HCT116 (cell line): ENCODE results near the gene HHLA2. TPM values are rescaled to one million over a fixed set of nuclear protein-coding genes. Genes with fewer than 3 reads are reported as not detected.

ENCODE experiments used
- ATAC-seq: fragments of 200-7000 bp; cut with Tn5 transposase; 2 replicates; pipeline ENCODE4 v1.9.1; 2020; ENCODE audit warnings: mild to moderate bottlenecking, moderate library complexity
- BruUV-seq: library from RNA; stranded (reverse); fragments of 400-500 nt; replicated peaks from 2 replicates; lab custom pipeline; 2021; lab: Mats Ljungman, UMichigan
- CTCF ChIA-PET: fragments of 300-600 bp; sonication (Branson Sonifier 250); formaldehyde crosslinking; loops from one replicate; lab custom pipeline; 2021; ENCODE audit warnings: antibody characterized with exemption; lab: Charles Lee
- POLR2A ChIA-PET: fragments of 300-600, 350-600 bp; sonication (Branson Sonifier 250); formaldehyde crosslinking; loops from one replicate; lab custom pipeline; 2021; ENCODE audit warnings: antibody characterized with exemption; lab: Charles Lee
- RAD21 ChIA-PET, 2 experiments: fragments of 300-600 bp; sonication (Branson Sonifier 250); formaldehyde crosslinking; loops; one replicate each; lab custom pipeline; 2023; ENCODE audit warnings: low total read pairs in 2 of 2; ENCODE audit not compliant: uncharacterized antibody in 2 of 2, unreplicated experiment in 2 of 2, low non-redundant PET in 1 of 2; lab: Charles Lee
- DNase-seq: peaks from one replicate; pipeline ENCODE4 v3.0.0-alpha.2; 2010; ENCODE audit warnings: low read depth, low spot score
- H2AFZ ChIP-seq: fragments of 200-600 bp; shearing (Covaris generic), sonication (generic); 2 replicates; pipeline ENCODE4 v1.6.1; 2017; ENCODE audit warnings: low read depth, mixed run types, mixed read lengths, antibody characterized with exemption, low read length; ENCODE audit not compliant: poor library complexity, severe bottlenecking
- H3K27ac ChIP-seq: 2 replicates; pipeline ENCODE4 v1.5.1; 2012; ENCODE audit warnings: low read depth, low read length
- H3K27me3 ChIP-seq: fragments of 200-600 bp; sonication (generic); 2 replicates; pipeline ENCODE4 v1.6.1; 2016; ENCODE audit warnings: mixed run types, low read length, mixed read lengths; ENCODE audit not compliant: insufficient read depth
- H3K36me3 ChIP-seq, 2 experiments: fragments of 200-500 bp in 1 of 2; fragments of 200-600 bp in 1 of 2; sonication (Bioruptor generic) in 1 of 2; sonication (generic) in 1 of 2; 2 replicates each; pipeline versions ENCODE4 v1.5.1 to v1.6.1; 2014 to 2016; ENCODE audit warnings: low read length in 2 of 2, inconsistent platforms in 1 of 2, mixed read lengths in 1 of 2, mixed run types in 1 of 2; ENCODE audit not compliant: insufficient read depth in 2 of 2, control insufficient read depth in 1 of 2
- H3K4me1 ChIP-seq, 2 experiments: fragments of 200-600 bp in 1 of 2; sonication (generic) in 1 of 2; 2 replicates each; pipeline versions ENCODE4 v1.5.1 to v1.6.1; 2012 to 2017; ENCODE audit warnings: low read length in 2 of 2, inconsistent platforms in 1 of 2, mild to moderate bottlenecking in 1 of 2, mixed read lengths in 1 of 2, mixed run types in 1 of 2, moderate library complexity in 1 of 2; ENCODE audit not compliant: insufficient read depth in 2 of 2, control insufficient read depth in 1 of 2
- H3K4me2 ChIP-seq: fragments of 200-600 bp; sonication (generic); 2 replicates; pipeline ENCODE4 v1.6.1; 2017; ENCODE audit warnings: mixed run types, low read length, mixed read lengths
- H3K4me3 ChIP-seq, 2 experiments: fragments of 200-600 bp in 1 of 2; sonication (generic) in 1 of 2; replicated peaks in 1 of 2; 2 replicates each; pipeline ENCODE4 v1.5.1; 2011 to 2016; ENCODE audit warnings: low read length in 2 of 2, control low read depth in 1 of 2, low read depth in 1 of 2, mild to moderate bottlenecking in 1 of 2, mixed read lengths in 1 of 2, mixed run types in 1 of 2
- H3K79me2 ChIP-seq: fragments of 200-600 bp; sonication (generic); 2 replicates; pipeline ENCODE4 v1.6.1; 2017; ENCODE audit warnings: mild to moderate bottlenecking, mixed run types, low read length, moderate library complexity, mixed read lengths; ENCODE audit not compliant: insufficient read depth
- H3K9ac ChIP-seq: fragments of 200-600 bp; sonication (generic); 2 replicates; pipeline ENCODE4 v1.6.1; 2016; ENCODE audit warnings: low read length, mixed read lengths
- H3K9me2 ChIP-seq: fragments of 200-600 bp; sonication (generic), shearing (Covaris generic); 2 replicates; pipeline ENCODE4 v1.6.1; 2017; ENCODE audit warnings: mixed run types, mild to moderate bottlenecking, moderate library complexity; ENCODE audit not compliant: insufficient read depth
- H3K9me3 ChIP-seq, 2 experiments: fragments of 200-500 bp in 1 of 2; fragments of 200-600 bp in 1 of 2; sonication (Bioruptor generic) in 1 of 2; sonication (generic) in 1 of 2; 2 replicates each; pipeline ENCODE4 v1.6.1; 2014 to 2017; ENCODE audit warnings: low read length in 2 of 2, mixed read lengths in 2 of 2, inconsistent platforms in 1 of 2, low read depth in 1 of 2, mild to moderate bottlenecking in 1 of 2, mixed run types in 1 of 2, moderate library complexity in 1 of 2; ENCODE audit not compliant: control insufficient read depth in 1 of 2, insufficient read depth in 1 of 2
- H4K20me1 ChIP-seq: fragments of 200-600 bp; sonication (generic), shearing (Covaris generic); 2 replicates; pipeline ENCODE4 v1.6.1; 2017; ENCODE audit warnings: mixed run types, mild to moderate bottlenecking, moderate library complexity; ENCODE audit not compliant: insufficient read depth
- CBX3 ChIP-seq: IDR thresholded peaks from 2 replicates; pipeline ENCODE4 v1.6.1; 2012; ENCODE audit warnings: low read depth
- CEBPB ChIP-seq: IDR thresholded peaks from 2 replicates; pipeline ENCODE4 v1.6.1; 2012; ENCODE audit warnings: low read depth
- CTCF ChIP-seq, 3 experiments: fragments of 200-600 bp in 1 of 3; sonication (generic) in 1 of 3; IDR thresholded peaks in 2 of 3; conservative IDR thresholded peaks in 1 of 3; 2 replicates each; pipeline ENCODE4 v1.5.1; 2012 to 2017; ENCODE audit warnings: low read depth in 2 of 3, low read length in 2 of 3, antibody characterized with exemption in 1 of 3, borderline replicate concordance in 1 of 3, control low read depth in 1 of 3, mild to moderate bottlenecking in 1 of 3, mixed read lengths in 1 of 3, mixed run types in 1 of 3, moderate library complexity in 1 of 3; ENCODE audit not compliant: insufficient read depth in 1 of 3
- ELF1 ChIP-seq: IDR thresholded peaks from 2 replicates; pipeline ENCODE4 v1.6.1; 2012; ENCODE audit warnings: low read depth, borderline replicate concordance
- POLR2AphosphoS5 ChIP-seq: IDR thresholded peaks from 2 replicates; pipeline ENCODE4 v1.6.1; 2011; ENCODE audit warnings: mild to moderate bottlenecking, low read depth, low read length, moderate library complexity
- RAD21 ChIP-seq: IDR thresholded peaks from 2 replicates; pipeline ENCODE4 v1.6.1; 2012; ENCODE audit warnings: low read depth, mild to moderate bottlenecking
- SIN3A ChIP-seq: IDR thresholded peaks from 2 replicates; pipeline ENCODE4 v1.6.1; 2012; ENCODE audit warnings: low read depth
- SRF ChIP-seq: IDR thresholded peaks from 2 replicates; pipeline ENCODE4 v1.6.1; 2012; ENCODE audit warnings: low read depth
- ZNF274 ChIP-seq: fragments of 200-500 bp; sonication (Bioruptor generic); IDR thresholded peaks from 2 replicates; pipeline ENCODE4 v1.6.1; 2014; ENCODE audit warnings: mild to moderate bottlenecking, low read depth, low read length, inconsistent platforms
- intact Hi-C: fragments of 100-400 bp; cut with micrococcal nuclease; formaldehyde crosslinking; loops from 2 replicates; pipeline ENCODE4 v1.10.0; 2022
- total RNA-seq: library from RNA; stranded (reverse); gene quantifications from one replicate; pipeline ENCODE4 v1.2.1, GENCODE V29; 2021; ENCODE audit not compliant: unreplicated experiment
- TF ChIP-seq, protein P1 (sequence below): IDR thresholded peaks from 2 replicates; pipeline ENCODE4 v1.6.1; 2011; ENCODE audit warnings: mild to moderate bottlenecking, low read length, moderate library complexity; ENCODE audit not compliant: insufficient replicate concordance; ENCODE audit errors: extremely low read depth
- TF ChIP-seq, protein P2 (sequence below): IDR thresholded peaks from 2 replicates; pipeline ENCODE4 v1.6.1; 2012

Gene HHLA2
- total RNA-seq, 1 experiment from 2014 or later: not detected

GRCh38 chr3:108328821-108329486, 32.6 kb downstream of the HHLA2 start:
- Histone ChIP-seq H3K4me2 (no peak overlapping the region), H3K27ac (no peak overlapping the region), H4K20me1 (no peaks in the 10 kb centered on the region), H3K9me2 (no peaks in the 10 kb centered on the region), H3K36me3 (no peaks in the 10 kb centered on the region), H3K79me2 (no peaks in the 10 kb centered on the region), H3K4me3 (no peak overlapping the region), H3K9me3 (no peaks in the 10 kb centered on the region), H3K27me3 (no peaks in the 10 kb centered on the region)
- no peak for DNase-seq
- RAD21 ChIA-PET: no interaction called here
- no peak for ATAC-seq
- intact Hi-C loops: no loop called here
- no peak for TF ChIP-seq CBX3
- TF ChIP-seq SIN3A: no peak
- TF ChIP-seq CTCF (IDR thresholded peaks at IDR 0.05 in 2 of 3, conservative IDR thresholded peaks at IDR 0.05 in 1 of 3; ENCODE audit: borderline replicate concordance in 1 of 3, insufficient read depth in 1 of 3, low read depth in 2 of 3, low read length in 2 of 3): no peak
- TF ChIP-seq SRF: no peak
- TF ChIP-seq, protein P1, sequence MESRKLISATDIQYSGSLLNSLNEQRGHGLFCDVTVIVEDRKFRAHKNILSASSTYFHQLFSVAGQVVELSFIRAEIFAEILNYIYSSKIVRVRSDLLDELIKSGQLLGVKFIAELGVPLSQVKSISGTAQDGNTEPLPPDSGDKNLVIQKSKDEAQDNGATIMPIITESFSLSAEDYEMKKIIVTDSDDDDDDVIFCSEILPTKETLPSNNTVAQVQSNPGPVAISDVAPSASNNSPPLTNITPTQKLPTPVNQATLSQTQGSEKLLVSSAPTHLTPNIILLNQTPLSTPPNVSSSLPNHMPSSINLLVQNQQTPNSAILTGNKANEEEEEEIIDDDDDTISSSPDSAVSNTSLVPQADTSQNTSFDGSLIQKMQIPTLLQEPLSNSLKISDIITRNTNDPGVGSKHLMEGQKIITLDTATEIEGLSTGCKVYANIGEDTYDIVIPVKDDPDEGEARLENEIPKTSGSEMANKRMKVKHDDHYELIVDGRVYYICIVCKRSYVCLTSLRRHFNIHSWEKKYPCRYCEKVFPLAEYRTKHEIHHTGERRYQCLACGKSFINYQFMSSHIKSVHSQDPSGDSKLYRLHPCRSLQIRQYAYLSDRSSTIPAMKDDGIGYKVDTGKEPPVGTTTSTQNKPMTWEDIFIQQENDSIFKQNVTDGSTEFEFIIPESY: no peak
- no peak for TF ChIP-seq ELF1
- no peak for TF ChIP-seq CEBPB
- TF ChIP-seq, protein P2, sequence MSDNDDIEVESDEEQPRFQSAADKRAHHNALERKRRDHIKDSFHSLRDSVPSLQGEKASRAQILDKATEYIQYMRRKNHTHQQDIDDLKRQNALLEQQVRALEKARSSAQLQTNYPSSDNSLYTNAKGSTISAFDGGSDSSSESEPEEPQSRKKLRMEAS: no peak
- TF ChIP-seq ZNF274: no peak
- no peak for TF ChIP-seq RAD21
- no peak for TF ChIP-seq POLR2AphosphoS5
- TF ChIP-seq, all 23 proteins: peak for 0
- no peak overlapping the region for H2AFZ ChIP-seq
- H3K9ac ChIP-seq: no peak overlapping the region
- no peaks in the 10 kb centered on the region for H3K4me1 ChIP-seq
- ChIA-PET CTCF (no interaction called here), POLR2A (no interaction called here)
- no TSS peak for BruUV-seq
